PFSK-1 (cell line): ENCODE measurements around the gene C1QTNF12.

Experiments used
- FOXP2 ChIP-seq: optimal IDR thresholded peaks from 2 replicates; pipeline ENCODE3; 2011; ENCODE audit warnings: borderline replicate concordance, control low read depth, inconsistent platforms; ENCODE audit not compliant: insufficient read depth; ENCODE audit errors: extremely low read length, extremely low read depth
- POLR2AphosphoS5 ChIP-seq: IDR thresholded peaks from 2 replicates; pipeline ENCODE4 v1.6.1; 2012; ENCODE audit warnings: low read depth, mild to moderate bottlenecking, control low read depth, low read length, moderate library complexity
- SIN3A ChIP-seq: IDR thresholded peaks from 2 replicates; pipeline ENCODE4 v1.6.1; 2012; ENCODE audit warnings: mild to moderate bottlenecking, low read length, moderate library complexity, borderline replicate concordance; ENCODE audit not compliant: insufficient read depth
- TAF1 ChIP-seq: IDR thresholded peaks from 2 replicates; pipeline ENCODE4 v1.6.1; 2012; ENCODE audit warnings: low read length, control low read depth, borderline replicate concordance; ENCODE audit not compliant: insufficient read depth
- TF ChIP-seq, protein P1 (sequence below), 2 experiments: IDR thresholded peaks; 2 replicates each; pipeline versions ENCODE4 v1.6.1 to v1.8.0; 2011 to 2012; ENCODE audit warnings: low read depth in 2 of 2, low read length in 2 of 2, control low read depth in 1 of 2, inconsistent platforms in 1 of 2, mild to moderate bottlenecking in 1 of 2, moderate library complexity in 1 of 2; ENCODE audit not compliant: insufficient read depth in 1 of 2

The C1QTNF12 gene

DNA sequence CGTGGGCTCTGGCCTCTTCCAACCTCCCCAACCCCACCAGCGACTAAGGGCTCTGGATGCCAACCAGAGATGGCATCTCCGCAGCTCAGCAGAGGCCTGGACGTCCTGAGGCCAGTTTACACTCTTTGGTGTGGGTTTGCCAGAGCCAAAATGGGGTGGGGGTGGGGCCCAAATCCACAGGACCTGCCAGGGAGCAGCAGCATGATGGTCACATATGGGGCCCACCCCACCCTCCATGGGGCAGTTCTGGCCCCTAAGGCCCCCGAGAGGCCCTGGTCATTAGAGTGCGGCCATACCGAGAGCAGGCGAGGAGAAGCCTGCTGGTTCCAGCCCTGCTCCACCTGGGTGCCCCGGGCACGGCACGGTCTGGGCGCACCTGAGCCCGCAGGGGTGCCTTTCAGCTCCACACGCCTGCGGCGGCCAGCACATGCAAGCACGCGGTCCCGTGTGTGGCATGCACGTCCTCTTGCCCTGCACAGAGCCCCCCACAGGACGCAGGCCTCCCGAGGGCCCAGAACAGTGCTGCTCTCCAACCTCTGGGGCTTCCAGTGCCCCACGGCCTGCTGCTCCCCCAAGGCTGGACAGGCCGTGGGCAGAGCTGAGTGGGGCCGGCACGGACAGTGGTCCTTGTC, 4.8 kb downstream of the C1QTNF12 start:
- TF ChIP-seq SIN3A (no peak), FOXP2 (no peak), POLR2AphosphoS5 (no peak), TAF1 (no peak)
- TF ChIP-seq, protein P1, sequence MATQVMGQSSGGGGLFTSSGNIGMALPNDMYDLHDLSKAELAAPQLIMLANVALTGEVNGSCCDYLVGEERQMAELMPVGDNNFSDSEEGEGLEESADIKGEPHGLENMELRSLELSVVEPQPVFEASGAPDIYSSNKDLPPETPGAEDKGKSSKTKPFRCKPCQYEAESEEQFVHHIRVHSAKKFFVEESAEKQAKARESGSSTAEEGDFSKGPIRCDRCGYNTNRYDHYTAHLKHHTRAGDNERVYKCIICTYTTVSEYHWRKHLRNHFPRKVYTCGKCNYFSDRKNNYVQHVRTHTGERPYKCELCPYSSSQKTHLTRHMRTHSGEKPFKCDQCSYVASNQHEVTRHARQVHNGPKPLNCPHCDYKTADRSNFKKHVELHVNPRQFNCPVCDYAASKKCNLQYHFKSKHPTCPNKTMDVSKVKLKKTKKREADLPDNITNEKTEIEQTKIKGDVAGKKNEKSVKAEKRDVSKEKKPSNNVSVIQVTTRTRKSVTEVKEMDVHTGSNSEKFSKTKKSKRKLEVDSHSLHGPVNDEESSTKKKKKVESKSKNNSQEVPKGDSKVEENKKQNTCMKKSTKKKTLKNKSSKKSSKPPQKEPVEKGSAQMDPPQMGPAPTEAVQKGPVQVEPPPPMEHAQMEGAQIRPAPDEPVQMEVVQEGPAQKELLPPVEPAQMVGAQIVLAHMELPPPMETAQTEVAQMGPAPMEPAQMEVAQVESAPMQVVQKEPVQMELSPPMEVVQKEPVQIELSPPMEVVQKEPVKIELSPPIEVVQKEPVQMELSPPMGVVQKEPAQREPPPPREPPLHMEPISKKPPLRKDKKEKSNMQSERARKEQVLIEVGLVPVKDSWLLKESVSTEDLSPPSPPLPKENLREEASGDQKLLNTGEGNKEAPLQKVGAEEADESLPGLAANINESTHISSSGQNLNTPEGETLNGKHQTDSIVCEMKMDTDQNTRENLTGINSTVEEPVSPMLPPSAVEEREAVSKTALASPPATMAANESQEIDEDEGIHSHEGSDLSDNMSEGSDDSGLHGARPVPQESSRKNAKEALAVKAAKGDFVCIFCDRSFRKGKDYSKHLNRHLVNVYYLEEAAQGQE (IDR thresholded peaks at IDR 0.05; ENCODE audit: insufficient read depth in 1 of 2, low read depth in 2 of 2, low read length in 2 of 2): no peak

DNA sequence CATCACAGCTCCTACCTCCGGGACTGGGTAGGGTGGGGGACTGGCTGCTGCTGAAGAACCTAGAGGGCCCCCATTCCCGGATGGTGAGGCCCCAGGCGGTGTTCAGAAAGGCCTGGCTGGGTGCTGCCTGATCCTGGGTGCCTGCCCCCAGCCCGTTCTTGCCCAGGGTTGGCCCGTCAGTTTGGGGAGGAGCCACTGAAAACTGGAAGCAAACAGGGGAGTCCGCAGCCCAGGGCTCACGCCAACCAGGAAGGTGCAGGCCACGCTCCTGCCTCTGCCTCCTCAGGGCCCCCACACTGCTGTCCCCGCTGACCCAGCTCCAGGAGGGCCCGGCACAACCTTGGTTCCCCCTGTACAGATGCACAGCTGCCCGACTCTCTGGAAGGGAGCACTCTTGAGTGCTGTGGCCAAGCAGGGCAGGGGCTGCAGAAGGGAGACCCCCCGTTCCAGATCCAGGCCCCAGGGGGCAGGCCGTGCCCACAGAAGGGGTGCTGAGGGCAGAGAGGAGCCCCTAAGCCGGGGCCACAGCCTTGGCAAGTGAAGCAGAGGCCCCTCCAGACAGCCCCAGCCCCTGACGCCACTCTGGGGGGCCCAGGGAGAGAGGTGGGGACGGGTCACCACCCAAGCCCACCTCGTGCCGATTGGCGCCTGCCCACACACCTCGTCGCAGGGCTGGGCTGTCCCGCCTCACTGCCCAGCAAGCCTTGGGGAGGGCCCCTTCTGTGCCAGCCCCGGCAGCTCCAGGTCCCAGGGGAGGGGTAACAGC, 5.5 kb downstream of the C1QTNF12 start:
- TF ChIP-seq, protein P1 (IDR thresholded peaks at IDR 0.05; ENCODE audit: insufficient read depth in 1 of 2, low read depth in 2 of 2, low read length in 2 of 2): no peak
- TF ChIP-seq POLR2AphosphoS5: no peak
- TF ChIP-seq FOXP2: no peak
- TF ChIP-seq TAF1: no peak
- TF ChIP-seq SIN3A: no peak

DNA sequence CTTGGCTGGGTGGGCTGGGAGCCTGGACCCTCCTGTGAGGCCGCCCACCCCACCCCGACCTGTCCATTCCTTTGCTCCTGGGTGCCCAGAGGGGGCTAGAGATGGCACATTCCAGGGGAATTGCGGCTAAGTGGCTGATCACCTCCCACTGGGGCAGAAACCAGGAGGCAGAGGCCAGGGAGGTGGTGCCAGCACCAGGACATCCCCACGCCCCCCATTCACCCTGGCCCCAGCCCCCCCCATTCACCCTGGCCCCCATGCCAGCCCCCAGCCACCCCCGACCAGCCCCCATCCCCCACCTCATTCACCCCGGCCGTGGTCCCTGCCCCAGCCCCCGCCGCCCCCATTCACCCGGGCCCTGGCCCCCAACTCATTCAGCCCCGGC, 6.2 kb downstream of the C1QTNF12 start:
- no peak for TF ChIP-seq TAF1
- TF ChIP-seq, protein P1 (IDR thresholded peaks at IDR 0.05; ENCODE audit: insufficient read depth in 1 of 2, low read depth in 2 of 2, low read length in 2 of 2): no peak
- no peak for TF ChIP-seq POLR2AphosphoS5

DNA sequence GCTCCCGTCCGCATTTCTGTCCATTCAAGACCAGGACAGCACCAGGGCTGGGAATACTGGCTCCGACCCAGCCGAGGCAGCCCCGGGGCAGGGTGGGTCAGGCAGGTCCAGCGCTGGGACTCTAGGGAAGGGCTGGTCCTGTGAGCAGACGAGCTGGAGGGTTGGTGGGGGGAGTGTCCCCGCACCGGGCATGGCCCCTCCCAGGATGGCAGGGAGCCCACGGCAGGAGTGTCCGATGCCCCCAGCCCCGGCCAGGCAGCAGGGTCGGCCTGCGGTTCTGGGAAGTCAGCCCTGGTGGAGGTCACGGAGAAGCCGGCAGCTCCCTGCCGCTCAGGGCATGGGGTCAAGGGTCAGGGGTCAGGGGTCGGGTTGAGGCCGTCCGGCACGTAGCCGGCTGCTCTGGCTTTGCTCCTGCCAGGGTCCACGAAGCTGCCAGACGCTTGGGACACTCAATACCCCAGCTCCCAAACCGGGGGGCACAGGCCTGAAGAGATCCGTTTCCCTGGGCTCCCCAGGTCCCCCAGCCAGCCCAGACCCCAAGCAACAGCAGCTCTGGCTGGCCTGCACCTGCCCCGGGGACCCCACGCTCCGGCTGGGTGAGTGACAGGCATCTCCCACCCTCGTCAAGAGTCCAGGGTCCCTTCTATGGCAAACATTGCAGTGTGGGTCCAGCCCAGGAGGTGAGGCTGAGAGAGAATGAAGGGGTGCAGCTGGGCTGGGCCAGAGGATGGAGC, 6.7 kb downstream of the C1QTNF12 start:
- TF ChIP-seq POLR2AphosphoS5 (no peak), TAF1 (no peak), FOXP2 (no peak), SIN3A (no peak)
- TF ChIP-seq, protein P1 (IDR thresholded peaks at IDR 0.05; ENCODE audit: insufficient read depth in 1 of 2, low read depth in 2 of 2, low read length in 2 of 2): no peak
